ENCODE results near the gene COG2. TPM values are rescaled to one million over a fixed set of nuclear protein-coding genes. Genes with fewer than 3 reads are reported as not detected.
A peak's percentile ranks its signal among the peaks of the same experiment; 100 is the strongest.

The COG2 gene
- total and polyA plus RNA-seq, 2 of the 13 experiments (the other 11 are each of a cell fraction or from before 2014, with no cell fraction given) = 16.8 to 36.3 TPM

DNA sequence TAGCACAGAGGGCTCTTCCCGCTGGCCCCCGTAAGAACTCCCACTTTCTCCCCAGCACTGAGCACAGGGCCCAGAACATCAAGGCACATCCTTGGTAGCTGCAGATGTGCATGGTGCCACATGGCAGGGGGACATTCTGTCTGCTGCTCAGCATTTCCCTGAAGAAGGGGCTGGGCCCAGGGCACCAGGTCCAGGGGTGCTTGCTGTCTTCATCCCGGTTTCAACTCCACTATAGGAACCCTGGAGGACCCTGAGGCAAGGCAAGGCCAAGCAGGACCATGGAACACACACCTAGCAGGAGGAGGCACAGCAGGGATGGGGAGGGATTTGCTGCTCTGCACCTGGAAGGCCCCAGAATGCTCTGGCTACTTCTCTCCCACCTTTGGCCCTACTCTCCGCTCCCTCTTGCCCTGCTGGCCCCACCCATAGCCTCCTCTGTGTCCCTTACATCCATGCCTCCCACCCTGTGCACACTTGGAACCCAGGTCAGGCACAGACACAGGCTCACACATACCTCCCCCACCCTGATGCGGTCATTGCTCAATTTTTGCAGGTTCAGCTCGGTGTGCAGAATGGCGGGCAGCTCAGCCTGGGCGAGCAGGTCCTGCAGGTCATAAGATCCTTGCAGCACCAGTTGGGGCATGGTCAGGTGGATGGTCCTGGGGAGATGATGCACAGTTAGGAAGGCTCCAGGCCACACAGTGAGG lies 61.6 kb downstream of the COG2 start (continued):
- TF ChIP-seq ZNF614 (CRISPR knock-in tag; IDR thresholded peaks at IDR 0.05; ENCODE audit: borderline replicate concordance) = peak; percentile 19; the same call in 1 of the 2 replicates
- peak; percentile 87; the same call in 1 of the 2 replicates for TF ChIP-seq WIZ (CRISPR knock-in tag; IDR thresholded peaks at IDR 0.05)
- no peak for TF ChIP-seq EZH2 (conservative IDR thresholded peaks at IDR 0.05; ENCODE audit: low read depth, low read length)
- TF ChIP-seq SPEN (CRISPR knock-in tag; IDR thresholded peaks at IDR 0.05; ENCODE audit: low read depth) = peak; percentile 22; the same call in 1 of the 2 replicates
- TF ChIP-seq GLI4 (CRISPR knock-in tag; IDR thresholded peaks at IDR 0.05; ENCODE audit: borderline replicate concordance) = no peak
- peak; percentile 64; the same call in 1 of the 2 replicates for TF ChIP-seq AKAP8 (CRISPR knock-in tag; IDR thresholded peaks at IDR 0.05)
- no peak for TF ChIP-seq HIVEP1 (CRISPR knock-in tag; IDR thresholded peaks at IDR 0.05)
- TF ChIP-seq ZBTB38 (CRISPR knock-in tag; IDR thresholded peaks at IDR 0.05) = peak; percentile 88
- TF ChIP-seq AKNA (CRISPR knock-in tag; IDR thresholded peaks at IDR 0.05; ENCODE audit: borderline replicate concordance) = no peak
- TF ChIP-seq, protein P1, sequence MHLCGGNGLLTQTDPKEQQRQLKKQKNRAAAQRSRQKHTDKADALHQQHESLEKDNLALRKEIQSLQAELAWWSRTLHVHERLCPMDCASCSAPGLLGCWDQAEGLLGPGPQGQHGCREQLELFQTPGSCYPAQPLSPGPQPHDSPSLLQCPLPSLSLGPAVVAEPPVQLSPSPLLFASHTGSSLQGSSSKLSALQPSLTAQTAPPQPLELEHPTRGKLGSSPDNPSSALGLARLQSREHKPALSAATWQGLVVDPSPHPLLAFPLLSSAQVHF (CRISPR knock-in tag; IDR thresholded peaks at IDR 0.05) = 0 out of 2 replicates have a peak, but pooled peaks have one; percentile 21
- TF ChIP-seq, protein P2, sequence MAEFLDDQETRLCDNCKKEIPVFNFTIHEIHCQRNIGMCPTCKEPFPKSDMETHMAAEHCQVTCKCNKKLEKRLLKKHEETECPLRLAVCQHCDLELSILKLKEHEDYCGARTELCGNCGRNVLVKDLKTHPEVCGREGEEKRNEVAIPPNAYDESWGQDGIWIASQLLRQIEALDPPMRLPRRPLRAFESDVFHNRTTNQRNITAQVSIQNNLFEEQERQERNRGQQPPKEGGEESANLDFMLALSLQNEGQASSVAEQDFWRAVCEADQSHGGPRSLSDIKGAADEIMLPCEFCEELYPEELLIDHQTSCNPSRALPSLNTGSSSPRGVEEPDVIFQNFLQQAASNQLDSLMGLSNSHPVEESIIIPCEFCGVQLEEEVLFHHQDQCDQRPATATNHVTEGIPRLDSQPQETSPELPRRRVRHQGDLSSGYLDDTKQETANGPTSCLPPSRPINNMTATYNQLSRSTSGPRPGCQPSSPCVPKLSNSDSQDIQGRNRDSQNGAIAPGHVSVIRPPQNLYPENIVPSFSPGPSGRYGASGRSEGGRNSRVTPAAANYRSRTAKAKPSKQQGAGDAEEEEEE (CRISPR knock-in tag; IDR thresholded peaks at IDR 0.05; ENCODE audit: borderline replicate concordance) = 0 out of 2 replicates have a peak, but pooled peaks have one; percentile 70
- peak; percentile 50; the same call in 1 of the 2 replicates for TF ChIP-seq ZNF589 (CRISPR knock-in tag; conservative IDR thresholded peaks at IDR 0.05)
- 0 out of 2 replicates have a peak, but pooled peaks have one; percentile 14 for TF ChIP-seq ZNF598 (CRISPR knock-in tag; IDR thresholded peaks at IDR 0.05; ENCODE audit: borderline replicate concordance)
- TF ChIP-seq ARHGAP35 (CRISPR knock-in tag; IDR thresholded peaks at IDR 0.05; ENCODE audit: borderline replicate concordance) = 0 out of 2 replicates have a peak, but pooled peaks have one; percentile 11
- TF ChIP-seq HOXA7 (CRISPR knock-in tag; IDR thresholded peaks at IDR 0.05) = peak; percentile 87; the same call in 1 of the 2 replicates
- peak; percentile 4 for TF ChIP-seq RBM22 (optimal IDR thresholded peaks at IDR 0.05; ENCODE audit: low read length)
- TF ChIP-seq, protein P3, sequence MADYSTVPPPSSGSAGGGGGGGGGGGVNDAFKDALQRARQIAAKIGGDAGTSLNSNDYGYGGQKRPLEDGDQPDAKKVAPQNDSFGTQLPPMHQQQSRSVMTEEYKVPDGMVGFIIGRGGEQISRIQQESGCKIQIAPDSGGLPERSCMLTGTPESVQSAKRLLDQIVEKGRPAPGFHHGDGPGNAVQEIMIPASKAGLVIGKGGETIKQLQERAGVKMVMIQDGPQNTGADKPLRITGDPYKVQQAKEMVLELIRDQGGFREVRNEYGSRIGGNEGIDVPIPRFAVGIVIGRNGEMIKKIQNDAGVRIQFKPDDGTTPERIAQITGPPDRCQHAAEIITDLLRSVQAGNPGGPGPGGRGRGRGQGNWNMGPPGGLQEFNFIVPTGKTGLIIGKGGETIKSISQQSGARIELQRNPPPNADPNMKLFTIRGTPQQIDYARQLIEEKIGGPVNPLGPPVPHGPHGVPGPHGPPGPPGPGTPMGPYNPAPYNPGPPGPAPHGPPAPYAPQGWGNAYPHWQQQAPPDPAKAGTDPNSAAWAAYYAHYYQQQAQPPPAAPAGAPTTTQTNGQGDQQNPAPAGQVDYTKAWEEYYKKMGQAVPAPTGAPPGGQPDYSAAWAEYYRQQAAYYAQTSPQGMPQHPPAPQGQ (CRISPR knock-in tag; IDR thresholded peaks at IDR 0.05; ENCODE audit: borderline replicate concordance) = 0 out of 2 replicates have a peak, but pooled peaks have one; percentile 26
- no peak for TF ChIP-seq PPARG (CRISPR knock-in tag; conservative IDR thresholded peaks at IDR 0.05)
